HG02884 (cell line): Measurements from ENCODE around the gene SCD.

ENCODE experiments used
- ATAC-seq: cut with Tn5 transposase; IDR thresholded peaks from one replicate; pipeline ENCODE4 v1.9.1; 2021; ENCODE audit warnings: mild to moderate bottlenecking, moderate library complexity; ENCODE audit not compliant: unreplicated experiment

The SCD gene

GRCh38 chr10:100391163-100392002 is 44.4 kb downstream of the SCD start:
- ATAC-seq = no peak

DNA sequence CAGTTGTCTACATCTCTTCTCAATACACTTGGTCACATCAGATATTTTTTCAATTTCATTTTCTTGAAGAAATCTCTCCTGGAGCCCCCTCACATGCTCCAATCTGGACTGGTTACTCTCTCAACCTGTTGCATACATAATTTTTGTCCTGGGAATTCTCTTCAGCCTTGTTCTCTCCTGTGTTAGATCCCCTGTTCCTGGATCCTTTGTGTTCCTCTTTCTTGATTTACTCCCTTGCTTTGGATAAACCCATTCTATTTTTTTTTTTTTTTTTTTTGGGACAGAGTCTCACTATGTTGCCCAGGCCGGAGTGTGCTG is 45.6 kb downstream of the SCD start:
- no peak for ATAC-seq

- ATAC-seq = no peak
Measured at GRCh38 chr10:100395626-100396025, 48.6 kb downstream of the SCD start.

- ATAC-seq = no peak
Measured at GRCh38 chr10:100396605-100397004, 49.6 kb downstream of the SCD start.

GRCh38 chr10:100401631-100402328 is 54.7 kb downstream of the SCD start:
- ATAC-seq = no peak

GRCh38 chr10:100403734-100404133 is 56.7 kb downstream of the SCD start:
- ATAC-seq = no peak

GRCh38 chr10:100413173-100413572 is 66.1 kb downstream of the SCD start:
- ATAC-seq = no peak
